HepG2 (cell line): ENCODE data around the gene SF3B2. TPM values are rescaled to one million over a fixed set of nuclear protein-coding genes. Genes with fewer than 3 reads are reported as not detected.
A peak's percentile ranks its signal among the peaks of the same experiment; 100 is the strongest.

Experiments used
- BRCA1 ChIP-seq: sonication (generic); formaldehyde crosslinking; IDR thresholded peaks from 2 replicates; pipeline ENCODE4 v1.4.0; 2020; ENCODE audit warnings: missing genetic modification reagents
- CREM ChIP-seq, 2 experiments: sonication (generic) in 1 of 2; formaldehyde crosslinking in 1 of 2; IDR thresholded peaks; 2 replicates each; pipeline versions ENCODE4 v1.4.0 to v1.6.1; 2016 to 2020; ENCODE audit warnings: antibody characterized with exemption in 1 of 2, mild to moderate bottlenecking in 1 of 2, missing genetic modification reagents in 1 of 2
- FOXK1 ChIP-seq: sonication (generic); formaldehyde crosslinking; IDR thresholded peaks from 2 replicates; pipeline ENCODE4 v1.4.0; 2020; ENCODE audit warnings: low read depth, missing genetic modification reagents, borderline replicate concordance
- GABPA ChIP-seq, 2 experiments: IDR thresholded peaks; 2 replicates each; pipeline ENCODE4 v1.6.1; 2011 to 2016; ENCODE audit warnings: low read depth in 2 of 2, low read length in 1 of 2, missing biosample characterization in 1 of 2, missing genetic modification characterization in 1 of 2
- HNRNPLL ChIP-seq: fragments of 200-400 bp; formaldehyde crosslinking; IDR thresholded peaks from 2 replicates; pipeline ENCODE4 v1.6.1; 2017; ENCODE audit warnings: mild to moderate bottlenecking, low read depth, low read length; ENCODE audit not compliant: poor library complexity, severe bottlenecking
- IKZF5 ChIP-seq: IDR thresholded peaks from 2 replicates; pipeline ENCODE4 v1.6.1; 2018; ENCODE audit warnings: missing genetic modification reagents, mild to moderate bottlenecking, missing compliant biosample characterization
- MXD4 ChIP-seq: IDR thresholded peaks from 2 replicates; pipeline ENCODE4 v1.6.1; 2016; ENCODE audit warnings: mild to moderate bottlenecking, missing biosample characterization, missing genetic modification reagents
- NCOA2 ChIP-seq: sonication (generic); formaldehyde crosslinking; IDR thresholded peaks from 2 replicates; pipeline ENCODE4 v1.8.0; 2022; ENCODE audit warnings: inconsistent platforms
- NFAT5 ChIP-seq: sonication (generic); formaldehyde crosslinking; IDR thresholded peaks from 2 replicates; pipeline ENCODE4 v1.4.0; 2020; ENCODE audit warnings: missing genetic modification reagents
- NFATC3 ChIP-seq: sonication (generic); formaldehyde crosslinking; IDR thresholded peaks from 2 replicates; pipeline ENCODE4 v1.5.1; 2020; ENCODE audit warnings: mild to moderate bottlenecking, missing genetic modification reagents
- NFYB ChIP-seq: sonication (generic); formaldehyde crosslinking; IDR thresholded peaks from 2 replicates; pipeline ENCODE4 v1.4.0; 2020; ENCODE audit warnings: missing genetic modification reagents
- POGZ ChIP-seq: sonication (generic); formaldehyde crosslinking; IDR thresholded peaks from 2 replicates; pipeline ENCODE4 v1.4.0; 2020; ENCODE audit warnings: mild to moderate bottlenecking, missing genetic modification reagents
- RBFOX2 ChIP-seq: fragments of 200-400 bp; formaldehyde crosslinking; IDR thresholded peaks from 2 replicates; pipeline ENCODE4 v1.6.1; 2017; ENCODE audit warnings: low read depth, mild to moderate bottlenecking, low read length
- SRF ChIP-seq: IDR thresholded peaks from 2 replicates; pipeline ENCODE4 v1.6.1; 2011; ENCODE audit warnings: mild to moderate bottlenecking, low read depth, low read length, moderate library complexity
- ZKSCAN1 ChIP-seq: fragments of 150-350 bp; IDR thresholded peaks from 2 replicates; pipeline ENCODE4 v1.6.1; 2014; ENCODE audit warnings: low read length
- ZMYM3 ChIP-seq: sonication (generic); formaldehyde crosslinking; IDR thresholded peaks from 2 replicates; pipeline ENCODE4 v1.5.1; 2020; ENCODE audit warnings: mild to moderate bottlenecking, missing genetic modification reagents
- ZNF232 ChIP-seq: sonication (generic); formaldehyde crosslinking; IDR thresholded peaks from 2 replicates; pipeline ENCODE4 v1.4.0; 2020; ENCODE audit warnings: missing genetic modification reagents, borderline replicate concordance
- ZNF335 ChIP-seq: sonication (generic); formaldehyde crosslinking; IDR thresholded peaks from 2 replicates; pipeline ENCODE4 v1.4.0; 2020; ENCODE audit warnings: missing genetic modification reagents
- ZNF572 ChIP-seq: sonication (generic); formaldehyde crosslinking; IDR thresholded peaks from 2 replicates; pipeline ENCODE4 v1.5.1; 2020; ENCODE audit warnings: mild to moderate bottlenecking, missing genetic modification reagents
- ZNF670 ChIP-seq: sonication (generic); formaldehyde crosslinking; IDR thresholded peaks from 2 replicates; pipeline ENCODE4 v1.8.0; 2022; ENCODE audit warnings: mild to moderate bottlenecking, missing genetic modification reagents, borderline replicate concordance
- ZNF672 ChIP-seq: sonication (generic); formaldehyde crosslinking; IDR thresholded peaks from 2 replicates; pipeline ENCODE4 v1.8.1; 2022; ENCODE audit warnings: missing genetic modification reagents
- polyA plus RNA-seq, 8 experiments: library from polyadenylated mRNA; depleted of rRNA in 3 of 8; stranded (reverse) in 7 of 8; unstranded in 1 of 8; fragments of >200 nt; fragmentation: Illumina TruSeq in 4 of 8; extraction: Trizol in 4 of 8; gene quantifications; 2 replicates each; pipeline versions ENCODE4 v1.2.1 to v1.2.3, GENCODE V29; 2011 to 2016; ENCODE audit warnings: low read depth in 4 of 8, missing spikeins in 1 of 8, mixed read lengths in 1 of 8; ENCODE audit not compliant: insufficient read depth in 1 of 8
- total RNA-seq, 5 experiments: library from RNA; depleted of rRNA; stranded (reverse); fragments of >200 nt; fragmentation: Illumina TruSeq; extraction: Trizol; gene quantifications; 2 replicates each; pipeline ENCODE4 v1.2.3, GENCODE V29; 2016; ENCODE audit warnings: low read depth in 1 of 5

SF3B2 gene
- total and polyA plus RNA-seq, 2 of the 13 experiments (the other 11 are each of a cell fraction or from before 2014, with no cell fraction given): 70.4 to 153 TPM

- TF ChIP-seq NFAT5 (CRISPR knock-in tag): no peak
- peak; percentile 97 for TF ChIP-seq RBFOX2
- TF ChIP-seq SRF: no peak
- TF ChIP-seq BRCA1: no peak; the same call in 1 of the 2 replicates
- peak; percentile 87; the same call in 1 of the 2 replicates for TF ChIP-seq NFATC3
- peak; percentile 95; the same call in 1 of the 2 replicates for TF ChIP-seq ZNF670 (CRISPR knock-in tag)
- TF ChIP-seq POGZ (CRISPR knock-in tag): no peak
- TF ChIP-seq NFYB (CRISPR knock-in tag): peak; percentile 95
- peak; percentile 31; the same call in 1 of the 2 replicates for TF ChIP-seq NCOA2 (CRISPR knock-in tag)
- TF ChIP-seq ZMYM3 (CRISPR knock-in tag): no peak
- peak; percentile 94 for TF ChIP-seq GABPA (IDR thresholded peaks at IDR 0.05; ENCODE audit: low read depth, low read length)
- TF ChIP-seq GABPA (CRISPR knock-in tag; IDR thresholded peaks at IDR 0.05; ENCODE audit: low read depth): peak; percentile 97
- TF ChIP-seq CREM (IDR thresholded peaks at IDR 0.05): peak; percentile 94
- 0 out of 2 replicates have a peak, but pooled peaks have one; percentile 26 for TF ChIP-seq CREM (CRISPR knock-in tag; IDR thresholded peaks at IDR 0.05)
- no peak for TF ChIP-seq ZNF232 (CRISPR knock-in tag)
- peak; percentile 92 for TF ChIP-seq HNRNPLL
- TF ChIP-seq FOXK1 (CRISPR knock-in tag): peak; percentile 86; the same call in 1 of the 2 replicates
- no peak for TF ChIP-seq ZKSCAN1
- TF ChIP-seq IKZF5 (CRISPR knock-in tag): peak; percentile 82
- peak; percentile 63; the same call in 1 of the 2 replicates for TF ChIP-seq ZNF572 (CRISPR knock-in tag)
- TF ChIP-seq ZNF335 (CRISPR knock-in tag): peak; percentile 96
- TF ChIP-seq ZNF672 (CRISPR knock-in tag): no peak
- TF ChIP-seq MXD4 (CRISPR knock-in tag): peak; percentile 62
These were observed at the start of gene SF3B2 (continued) for GRCh38 chr11:66051766-66052663.
